Ectodermal cell (in vitro differentiated cells): Measurements from ENCODE around the gene ICE2.
A peak's percentile ranks its signal among the peaks of the same experiment; 100 is the strongest.

ENCODE experiments used
- H3K27ac ChIP-seq: 2 replicates; pipeline ENCODE4 v1.7.0; 2013; ENCODE audit warnings: mild to moderate bottlenecking, low read depth, low read length; ENCODE audit not compliant: insufficient read depth, poor library complexity, severe bottlenecking
- H3K27me3 ChIP-seq: 2 replicates; pipeline ENCODE4 v1.7.0; 2013; ENCODE audit warnings: mild to moderate bottlenecking, low read length; ENCODE audit not compliant: insufficient read depth, control insufficient read depth, poor library complexity, severe bottlenecking
- H3K36me3 ChIP-seq: one replicate; pipeline ENCODE4 v1.7.0; 2013; ENCODE audit warnings: low read length; ENCODE audit not compliant: control insufficient read depth, insufficient read depth
- H3K4me1 ChIP-seq: one replicate; pipeline ENCODE4 v1.7.0; 2013; ENCODE audit warnings: low read length; ENCODE audit not compliant: control insufficient read depth, insufficient read depth
- H3K4me3 ChIP-seq: 2 replicates; pipeline ENCODE4 v1.7.0; 2013; ENCODE audit warnings: low read depth, low read length, control low read depth; ENCODE audit not compliant: insufficient read depth
- H3K9me3 ChIP-seq: 2 replicates; pipeline ENCODE4 v1.7.0; 2013; ENCODE audit warnings: mild to moderate bottlenecking, low read length, moderate library complexity; ENCODE audit not compliant: control insufficient read depth
- WGBS, 2 experiments: methylation state at CpG; one replicate each; pipeline ENCODE4 v1.1.7; 2013; ENCODE audit warnings: missing lambda C conversion rate in 2 of 2; 5-methylcytosine and 5-hydroxymethylcytosine counted together

ICE2 gene

GRCh38 chr15:60397772-60398445 is 81.0 kb downstream of the ICE2 start, which contains the start of gene ANXA2:
Gene ANXA2, minus strand, starts transcription at chr15:60397986. Its CDS starts 11,911 bp downstream, at chr15:60386075.
- H3K4me1 ChIP-seq: peaks cover 46% of the 10 kb centered on the region
- H3K4me3 ChIP-seq: peak within 1 kb of the TSS; percentile 41
- H3K9me3 ChIP-seq: no peaks in the 10 kb centered on the region
- 0% methylated on average over 50 to 53 of the region's 53 CpGs for WGBS, 2 experiments
- H3K27ac ChIP-seq: no peak within 1 kb of the TSS
- H3K27me3 ChIP-seq: peaks cover 46% of the 10 kb centered on the region
- no peaks in the 10 kb centered on the region for H3K36me3 ChIP-seq

- Histone ChIP-seq H3K4me1 (peaks cover 46% of the 10 kb centered on the region), H3K9me3 (no peaks in the 10 kb centered on the region), H3K27ac (no peak overlapping the region), H3K4me3 (peak overlapping the region; percentile 41), H3K36me3 (no peaks in the 10 kb centered on the region), H3K27me3 (peaks cover 54% of the 10 kb centered on the region)
- WGBS, 2 experiments: 3 to 4% methylated on average over 37 of the region's 37 CpGs
Measured at GRCh38 chr15:60396958-60397771, 81.8 kb downstream of the ICE2 start.

GRCh38 chr15:60396560-60396957 is 82.4 kb downstream of the ICE2 start:
- no peaks in the 10 kb centered on the region for H3K9me3 ChIP-seq
- no peak overlapping the region for H3K27ac ChIP-seq
- H3K4me1 ChIP-seq: peaks cover 51% of the 10 kb centered on the region
- 67 to 74% methylated on average over 5 of the region's 5 CpGs for WGBS, 2 experiments
- H3K4me3 ChIP-seq: peak overlapping the region; percentile 41
- peaks cover 60% of the 10 kb centered on the region for H3K27me3 ChIP-seq
- no peaks in the 10 kb centered on the region for H3K36me3 ChIP-seq

GRCh38 chr15:60396100-60396499 is 82.8 kb downstream of the ICE2 start:
- H3K4me1 ChIP-seq: peaks cover 55% of the 10 kb centered on the region
- peaks cover 61% of the 10 kb centered on the region for H3K27me3 ChIP-seq
- H3K9me3 ChIP-seq: no peaks in the 10 kb centered on the region
- peak overlapping the region; percentile 41 for H3K4me3 ChIP-seq
- H3K27ac ChIP-seq: no peak overlapping the region
- 84 to 89% methylated on average over 12 of the region's 12 CpGs for WGBS, 2 experiments
- H3K36me3 ChIP-seq: no peaks in the 10 kb centered on the region

- Histone ChIP-seq H3K9me3 (no peaks in the 10 kb centered on the region), H3K4me1 (peaks cover 58% of the 10 kb centered on the region), H3K4me3 (no peak overlapping the region), H3K36me3 (no peaks in the 10 kb centered on the region), H3K27me3 (peaks cover 63% of the 10 kb centered on the region), H3K27ac (no peak overlapping the region)
- 88 to 89% methylated on average over 9 of the region's 9 CpGs for WGBS, 2 experiments
Measured at GRCh38 chr15:60395276-60396011, 83.5 kb downstream of the ICE2 start.

GRCh38 chr15:60394689-60395097 is 84.2 kb downstream of the ICE2 start:
- Histone ChIP-seq H3K9me3 (no peaks in the 10 kb centered on the region), H3K27me3 (peaks cover 70% of the 10 kb centered on the region), H3K4me3 (no peak overlapping the region), H3K27ac (no peak overlapping the region), H3K36me3 (no peaks in the 10 kb centered on the region), H3K4me1 (peaks cover 58% of the 10 kb centered on the region)
- WGBS, 2 experiments: no CpG with 5 or more reads among the region's 1 CpG

GRCh38 chr15:60392986-60393790 is 85.8 kb downstream of the ICE2 start:
- Histone ChIP-seq H3K9me3 (no peaks in the 10 kb centered on the region), H3K27ac (peak overlapping the region; percentile 74), H3K36me3 (no peaks in the 10 kb centered on the region), H3K4me3 (no peak overlapping the region), H3K4me1 (peaks cover 44% of the 10 kb centered on the region), H3K27me3 (peaks cover 67% of the 10 kb centered on the region)
- WGBS, 2 experiments: 84 to 88% methylated on average over 9 of the region's 9 CpGs

- Histone ChIP-seq H3K27ac (peak overlapping the region; percentile 74), H3K4me3 (no peak overlapping the region), H3K9me3 (no peaks in the 10 kb centered on the region), H3K27me3 (peaks cover 61% of the 10 kb centered on the region), H3K4me1 (peaks cover 44% of the 10 kb centered on the region), H3K36me3 (no peaks in the 10 kb centered on the region)
- 75 to 81% methylated on average over 3 of the region's 3 CpGs for WGBS, 2 experiments
Measured at GRCh38 chr15:60392601-60392985, 86.3 kb downstream of the ICE2 start.

- Histone ChIP-seq H3K27ac (no peak overlapping the region), H3K9me3 (no peaks in the 10 kb centered on the region), H3K4me3 (no peak overlapping the region), H3K27me3 (peaks cover 53% of the 10 kb centered on the region), H3K4me1 (peaks cover 41% of the 10 kb centered on the region), H3K36me3 (no peaks in the 10 kb centered on the region)
- 36 to 45% methylated on average over 4 of the region's 4 CpGs for WGBS, 2 experiments
Measured at GRCh38 chr15:60391722-60392315, 87.1 kb downstream of the ICE2 start.
